Midbrain (tissue), 1 donor: Measurements from ENCODE around the gene ING5.

Experiments
- DNase-seq: peaks from one replicate; lab custom pipeline; 2025; lab: John Stamatoyannopoulos, UW

The ING5 gene

GRCh38 chr2:241760301-241760771 lies 58.5 kb downstream of the ING5 start:
- no peak for DNase-seq

- no peak for DNase-seq
These were observed 60.6 kb downstream of the ING5 start for GRCh38 chr2:241762321-241762932.

- no peak for DNase-seq
These were observed 61.1 kb downstream of the ING5 start for GRCh38 chr2:241762933-241763369.

GRCh38 chr2:241763551-241764274 lies 61.9 kb downstream of the ING5 start:
- no peak for DNase-seq

GRCh38 chr2:241764275-241765241 lies 62.7 kb downstream of the ING5 start:
- DNase-seq, result no peak

- no peak for DNase-seq
These were observed 65.8 kb downstream of the ING5 start for GRCh38 chr2:241767464-241768250.

- no peak for DNase-seq
These were observed 66.4 kb downstream of the ING5 start for GRCh38 chr2:241768251-241768711.

- DNase-seq, result no peak
These were observed 67.0 kb downstream of the ING5 start for GRCh38 chr2:241768850-241769249.

- no peak for DNase-seq
These were observed 68.0 kb downstream of the ING5 start for GRCh38 chr2:241769819-241770184.

- DNase-seq, result no peak
These were observed 68.5 kb downstream of the ING5 start for GRCh38 chr2:241770185-241770935.

- DNase-seq, result no peak
These were observed 69.1 kb downstream of the ING5 start for GRCh38 chr2:241770936-241771285.

- no peak for DNase-seq
These were observed 69.6 kb downstream of the ING5 start for GRCh38 chr2:241771286-241772062.

- no peak for DNase-seq
These were observed 70.2 kb downstream of the ING5 start for GRCh38 chr2:241772063-241772499.

- DNase-seq, result no peak
These were observed 71.9 kb downstream of the ING5 start for GRCh38 chr2:241773511-241774418.

- no peak for DNase-seq
These were observed 72.8 kb downstream of the ING5 start for GRCh38 chr2:241774419-241775222.

- no peak for DNase-seq
These were observed 73.7 kb downstream of the ING5 start for GRCh38 chr2:241775223-241776177.
